HG02938 (cell line): ENCODE data around the gene PADI6.
"Not testable (repeated sequence)": the region's sequence is repeated elsewhere in the genome, so short reads cannot be mapped to it uniquely, and the experiment has no call there.

ENCODE experiments used
- ATAC-seq: cut with Tn5 transposase; IDR thresholded peaks from one replicate; pipeline ENCODE4 v1.9.1; 2021; ENCODE audit warnings: mild to moderate bottlenecking, moderate library complexity; ENCODE audit not compliant: unreplicated experiment

Gene PADI6

DNA sequence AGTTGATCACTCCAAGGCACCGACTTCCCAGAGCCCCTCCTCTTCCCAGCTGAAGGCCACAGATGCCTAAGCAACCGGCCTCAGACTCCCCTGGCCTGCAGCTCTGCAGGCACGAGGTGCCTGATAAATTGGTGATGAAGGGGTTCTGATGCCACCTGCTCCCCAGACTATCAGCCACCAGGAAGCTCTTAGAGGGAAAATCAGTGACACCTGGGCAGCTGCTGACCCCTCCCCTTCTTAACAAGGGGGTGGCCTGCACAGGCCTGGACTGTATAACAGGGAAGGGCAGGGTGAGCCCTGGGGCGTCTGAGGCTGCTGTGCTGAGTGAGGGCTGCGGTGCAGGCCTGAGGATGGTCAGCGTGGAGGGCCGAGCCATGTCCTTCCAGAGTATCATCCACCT is at the start of gene PADI6:
PADI6 (plus strand) TSS at position 301 of the 400 bp plus-strand sequence; CDS start at position 351, 50 bp downstream.
- no peak for ATAC-seq

DNA sequence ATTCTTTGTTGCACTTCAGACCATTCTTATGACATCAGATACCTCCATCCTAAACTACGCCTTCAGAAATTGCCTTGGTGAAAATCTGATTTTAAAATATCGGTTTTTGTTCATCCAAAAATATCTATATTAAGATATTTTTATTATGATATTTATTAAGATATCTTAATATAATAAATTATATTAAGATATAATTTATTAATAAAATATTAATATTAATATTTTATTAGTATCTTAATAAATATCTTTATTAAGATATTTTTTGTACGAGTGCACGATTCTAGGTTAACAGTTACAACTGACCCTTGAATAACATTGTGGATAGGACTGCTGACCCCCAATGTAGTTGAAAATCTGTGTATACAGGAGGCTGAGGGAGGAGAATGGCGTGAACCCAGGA is 43.1 kb upstream of the PADI6 start:
- no peak for ATAC-seq

DNA sequence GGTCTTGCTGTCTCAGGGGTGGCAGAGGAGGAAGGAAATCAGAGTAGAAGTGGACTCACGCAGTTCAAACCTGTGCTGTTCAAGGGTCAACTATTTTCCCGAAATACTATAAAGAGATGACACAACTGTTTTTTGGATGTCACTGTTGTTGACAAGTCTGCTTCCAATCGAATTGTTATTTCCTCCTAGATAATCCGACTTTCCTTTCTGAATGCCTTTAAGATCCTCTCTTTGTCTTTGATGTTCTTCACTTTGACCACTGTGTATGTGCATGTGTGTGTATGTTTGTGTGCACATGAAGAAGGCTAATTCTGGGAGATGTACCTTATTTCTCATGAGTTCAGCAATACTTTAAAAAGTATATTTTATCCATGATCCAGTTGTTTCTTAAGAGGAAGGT is 42.4 kb upstream of the PADI6 start:
- no peak for ATAC-seq

DNA sequence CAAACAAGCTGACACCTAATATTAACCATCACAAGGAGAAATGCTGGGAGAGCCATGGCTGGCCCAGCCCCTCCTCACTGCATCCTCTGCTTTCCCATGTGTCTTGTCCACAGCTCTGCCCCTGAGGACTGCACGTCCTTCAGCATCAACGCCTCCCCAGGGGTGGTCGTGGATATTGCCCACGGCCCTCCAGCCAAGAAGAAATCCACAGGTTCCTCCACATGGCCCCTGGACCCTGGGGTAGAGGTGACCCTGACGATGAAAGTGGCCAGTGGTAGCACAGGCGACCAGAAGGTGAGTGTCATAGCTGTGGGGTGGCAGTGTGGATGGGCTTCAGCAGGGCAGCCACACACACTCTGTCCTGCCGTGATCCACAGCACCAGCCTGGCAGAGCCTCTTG is 41.1 kb upstream of the PADI6 start:
- no peak for ATAC-seq

DNA sequence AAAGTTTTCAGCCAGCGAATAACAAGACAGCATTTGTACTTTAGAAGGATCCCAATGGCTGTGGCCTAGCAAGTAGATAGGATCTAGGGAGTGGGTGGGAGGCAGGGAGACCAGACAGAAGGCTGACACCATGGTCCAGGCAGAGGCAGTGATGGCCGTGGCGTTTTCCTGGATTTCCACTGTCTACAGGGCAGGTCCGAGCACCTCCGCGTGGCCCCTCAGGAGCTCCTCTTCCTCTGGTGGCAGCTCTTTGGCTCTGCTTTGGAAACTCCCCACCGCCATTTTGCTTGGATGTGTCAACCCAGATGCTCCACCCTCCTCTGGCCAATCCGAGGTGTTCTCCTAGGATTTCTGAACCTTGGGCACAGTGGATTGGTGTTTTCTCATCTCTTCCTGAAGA is 38.9 kb upstream of the PADI6 start:
- no peak for ATAC-seq

DNA sequence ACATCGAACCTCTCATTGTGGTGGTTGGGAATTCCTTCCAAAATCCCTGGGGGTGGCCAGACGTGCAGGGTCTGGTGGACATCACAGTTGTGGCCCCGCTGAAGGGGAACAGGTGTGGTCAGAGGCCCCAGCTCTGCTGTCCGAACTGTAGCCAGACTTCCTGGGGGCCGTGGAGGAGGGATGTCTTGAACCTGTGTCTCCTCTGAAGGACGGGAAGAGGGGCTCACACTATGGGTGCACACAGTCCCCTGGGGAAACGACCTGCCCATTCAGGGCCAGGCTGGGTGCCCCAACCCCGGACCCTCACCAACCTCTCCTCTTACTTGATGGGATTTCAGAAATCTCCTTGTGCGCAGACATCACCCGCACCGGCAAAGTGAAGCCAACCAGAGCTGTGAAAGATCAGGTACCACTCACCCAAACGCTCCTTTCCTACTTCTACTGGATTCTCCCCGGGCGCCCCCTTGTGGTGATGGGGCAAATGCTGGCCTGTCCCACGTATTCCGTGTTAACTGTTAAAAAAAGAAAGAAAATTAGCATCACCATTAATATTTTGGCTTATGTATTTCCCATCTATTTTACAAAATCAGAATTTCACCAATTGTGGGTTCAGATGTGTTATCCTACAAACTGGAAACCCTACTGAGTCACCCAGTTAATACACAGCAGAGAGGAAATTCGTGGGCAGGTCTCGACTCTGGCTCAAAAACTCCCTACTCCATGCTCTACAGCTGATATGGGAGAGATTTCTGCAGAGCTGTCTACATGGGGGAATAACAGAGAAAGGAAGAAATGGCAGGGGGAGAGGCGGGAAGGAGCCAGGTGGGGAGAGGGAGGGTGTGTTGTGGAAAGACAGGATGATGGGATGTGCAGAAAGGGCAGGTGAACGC is 35.9 kb upstream of the PADI6 start:
- ATAC-seq, result no peak

DNA sequence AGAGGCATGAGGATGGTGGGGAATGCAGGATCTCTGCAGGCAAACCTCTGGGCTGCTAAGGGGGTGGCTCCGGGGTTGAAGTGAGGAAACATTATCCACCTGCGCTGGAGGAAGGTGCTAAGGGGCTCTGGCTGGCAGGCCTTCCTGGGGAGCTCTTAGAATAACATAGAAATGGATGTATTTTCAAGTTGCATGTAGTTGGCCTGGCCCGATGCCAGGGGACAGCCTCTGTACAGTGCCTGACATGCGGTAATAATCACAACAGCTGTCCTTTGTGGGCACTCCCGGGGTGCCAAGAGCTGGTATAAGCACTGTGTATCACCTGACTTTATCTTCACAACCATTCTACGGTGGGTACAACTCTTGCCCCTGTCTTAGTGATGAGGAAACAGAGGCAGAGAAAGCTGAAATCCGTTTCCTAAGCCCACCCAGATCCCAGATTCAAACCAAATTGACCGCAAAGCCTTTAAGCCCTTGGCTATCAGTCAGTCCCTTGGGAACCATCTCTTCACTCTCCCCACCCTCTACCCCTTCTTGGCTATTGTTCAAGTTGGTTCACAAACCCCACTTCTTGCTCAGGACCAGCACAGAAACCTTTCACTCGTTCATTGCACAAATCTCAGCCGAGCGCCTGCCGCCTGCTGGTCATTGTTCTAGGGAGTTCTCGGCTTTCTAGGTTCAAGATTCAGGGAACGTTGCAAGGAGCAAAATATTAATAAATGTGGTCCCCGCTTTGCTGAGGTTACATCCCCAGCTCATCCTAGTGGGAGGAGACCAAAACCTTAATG is 33.1 kb upstream of the PADI6 start:
- no peak for ATAC-seq

DNA sequence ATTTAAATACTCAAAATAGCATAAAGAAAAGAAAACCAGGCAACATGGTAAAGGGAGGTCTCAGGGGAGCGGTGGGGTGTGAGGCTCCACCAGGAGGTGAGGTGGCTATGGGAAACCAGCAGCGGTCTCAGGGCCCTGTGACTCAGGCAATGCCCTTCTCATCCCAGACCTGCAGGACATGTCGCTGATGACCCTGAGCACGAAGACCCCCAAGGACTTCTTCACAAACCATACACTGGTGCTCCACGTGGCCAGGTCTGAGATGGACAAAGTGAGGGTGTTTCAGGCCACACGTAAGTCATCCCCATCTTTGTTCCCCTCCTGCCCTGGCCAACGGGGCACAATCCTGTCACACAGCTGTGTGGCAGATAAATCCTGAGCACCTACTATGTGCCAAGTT is 32.5 kb upstream of the PADI6 start:
- no peak for ATAC-seq

DNA sequence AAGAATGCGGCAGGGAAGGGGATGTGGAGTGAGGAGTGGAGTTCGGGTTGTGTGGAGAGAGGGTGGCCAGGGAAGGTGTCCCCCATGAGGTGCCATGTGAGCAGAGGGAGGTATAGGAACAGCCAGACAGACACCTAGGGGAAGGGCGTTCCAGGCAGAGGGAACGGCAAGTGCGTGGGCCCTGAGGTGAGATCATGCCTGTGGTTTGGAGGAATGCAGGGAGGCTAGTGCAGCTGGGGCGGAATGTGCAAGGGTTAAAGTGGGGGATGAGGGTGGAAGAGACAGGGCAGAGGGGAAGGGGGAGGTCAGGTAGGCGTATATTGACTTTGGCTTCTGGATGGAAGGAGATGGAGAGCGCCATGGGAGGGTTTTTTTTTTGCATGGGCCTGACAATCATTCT is 31.6 kb upstream of the PADI6 start:
- ATAC-seq, result no peak

DNA sequence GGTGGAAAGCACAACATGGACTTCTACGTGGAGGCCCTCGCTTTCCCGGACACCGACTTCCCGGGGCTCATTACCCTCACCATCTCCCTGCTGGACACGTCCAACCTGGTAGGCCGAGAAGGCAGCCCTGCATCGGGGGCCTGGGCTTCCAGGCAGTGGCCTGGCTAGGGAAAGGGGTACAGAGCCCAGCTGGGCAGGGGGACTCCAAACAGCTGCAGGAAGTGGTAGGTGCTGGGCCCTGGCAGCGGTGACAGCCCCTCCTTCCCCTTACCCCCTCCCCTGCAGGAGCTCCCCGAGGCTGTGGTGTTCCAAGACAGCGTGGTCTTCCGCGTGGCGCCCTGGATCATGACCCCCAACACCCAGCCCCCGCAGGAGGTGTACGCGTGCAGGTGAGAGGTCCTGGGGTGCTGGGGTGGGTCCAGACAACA is 30.0 kb upstream of the PADI6 start:
- ATAC-seq, result no peak

DNA sequence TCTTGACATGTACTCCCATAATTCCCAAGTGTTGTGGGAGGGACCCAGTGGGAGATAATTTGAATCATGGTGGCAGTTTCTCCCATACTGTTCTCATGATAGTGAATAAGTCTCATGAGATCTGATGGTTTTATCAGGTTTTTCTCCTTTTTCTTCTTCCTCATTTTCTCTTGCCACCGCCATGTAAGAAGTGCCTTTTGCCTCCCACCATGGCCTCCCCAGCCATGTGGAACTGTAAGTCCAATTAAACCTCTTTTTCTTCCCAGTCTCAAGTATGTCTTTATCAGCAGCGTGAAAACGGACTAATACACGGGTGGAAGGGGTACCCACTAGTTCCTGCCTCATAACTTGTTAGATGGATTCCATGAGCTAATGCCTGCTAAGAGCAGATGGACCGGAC is 26.5 kb upstream of the PADI6 start:
- not testable (repeated sequence) for ATAC-seq

DNA sequence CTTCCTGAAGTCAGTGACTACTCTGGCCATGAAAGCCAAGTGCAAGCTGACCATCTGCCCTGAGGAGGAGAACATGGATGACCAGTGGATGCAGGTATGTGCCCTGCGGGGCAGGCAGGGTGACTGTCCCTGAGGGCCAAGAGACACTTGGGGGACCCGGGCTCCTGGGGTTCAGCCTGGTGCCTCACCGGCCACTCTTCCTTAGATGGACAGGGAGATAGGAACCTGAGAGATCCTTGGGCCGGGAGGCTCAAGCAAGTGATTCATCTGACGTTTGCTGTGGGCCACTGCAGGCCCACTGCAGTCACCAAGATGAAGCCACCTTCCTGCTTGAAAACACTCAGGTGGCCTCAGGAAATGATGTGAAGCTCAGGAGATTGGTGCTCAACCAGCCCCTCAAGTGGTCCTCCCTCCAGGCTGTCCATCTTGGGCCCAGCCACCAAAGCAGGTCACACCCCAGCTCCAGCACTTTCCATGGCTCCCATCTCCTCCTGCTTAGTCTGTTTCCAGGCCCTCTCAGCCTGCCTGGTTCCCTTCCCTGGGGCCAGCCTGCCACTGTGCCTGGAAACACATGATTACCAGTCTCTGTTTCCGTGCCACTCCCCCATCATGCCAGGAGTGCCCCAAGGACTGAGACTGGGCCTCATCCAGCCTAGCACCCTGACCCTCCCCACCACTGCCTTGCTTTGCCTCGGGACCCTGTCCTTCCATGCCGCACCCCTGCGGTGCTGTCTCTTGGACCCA is 25.8 kb upstream of the PADI6 start:
- ATAC-seq, result no peak

DNA sequence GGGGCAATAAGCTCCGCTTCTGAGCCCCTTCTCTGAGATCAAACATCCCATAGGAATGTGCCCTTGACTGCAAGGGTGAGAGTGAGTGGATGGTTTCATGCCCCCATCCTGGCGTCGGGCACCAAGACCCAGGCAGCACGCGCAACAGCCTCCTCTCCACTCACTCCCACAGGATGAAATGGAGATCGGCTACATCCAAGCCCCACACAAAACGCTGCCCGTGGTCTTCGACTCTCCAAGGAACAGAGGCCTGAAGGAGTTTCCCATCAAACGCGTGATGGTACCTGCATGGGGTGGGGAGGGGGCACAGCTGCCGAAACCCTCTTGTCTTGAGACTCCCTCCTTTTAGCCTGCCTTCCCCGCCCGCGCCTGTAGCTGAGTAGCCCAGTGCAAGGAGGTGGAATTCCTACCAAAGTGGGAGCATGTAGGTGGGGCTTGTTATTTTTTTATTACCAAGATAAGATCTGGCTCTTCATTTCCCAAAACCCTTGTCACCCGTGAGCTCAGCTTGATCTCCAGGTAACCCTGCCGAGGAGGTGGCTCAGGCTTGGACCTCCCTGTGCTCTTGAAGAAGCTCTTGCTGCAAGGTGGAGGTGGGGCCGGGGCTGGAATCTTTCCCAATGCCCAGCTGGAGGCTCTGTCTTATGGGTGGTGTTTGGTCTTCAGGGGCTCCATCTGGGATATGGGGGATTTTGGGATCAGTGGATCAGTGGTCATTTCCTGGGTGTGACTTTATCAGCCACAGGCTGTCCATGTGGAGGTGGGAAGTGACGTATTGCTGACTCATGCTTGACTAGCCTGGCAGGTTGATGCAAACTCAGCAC is 24.0 kb upstream of the PADI6 start:
- ATAC-seq, result no peak

DNA sequence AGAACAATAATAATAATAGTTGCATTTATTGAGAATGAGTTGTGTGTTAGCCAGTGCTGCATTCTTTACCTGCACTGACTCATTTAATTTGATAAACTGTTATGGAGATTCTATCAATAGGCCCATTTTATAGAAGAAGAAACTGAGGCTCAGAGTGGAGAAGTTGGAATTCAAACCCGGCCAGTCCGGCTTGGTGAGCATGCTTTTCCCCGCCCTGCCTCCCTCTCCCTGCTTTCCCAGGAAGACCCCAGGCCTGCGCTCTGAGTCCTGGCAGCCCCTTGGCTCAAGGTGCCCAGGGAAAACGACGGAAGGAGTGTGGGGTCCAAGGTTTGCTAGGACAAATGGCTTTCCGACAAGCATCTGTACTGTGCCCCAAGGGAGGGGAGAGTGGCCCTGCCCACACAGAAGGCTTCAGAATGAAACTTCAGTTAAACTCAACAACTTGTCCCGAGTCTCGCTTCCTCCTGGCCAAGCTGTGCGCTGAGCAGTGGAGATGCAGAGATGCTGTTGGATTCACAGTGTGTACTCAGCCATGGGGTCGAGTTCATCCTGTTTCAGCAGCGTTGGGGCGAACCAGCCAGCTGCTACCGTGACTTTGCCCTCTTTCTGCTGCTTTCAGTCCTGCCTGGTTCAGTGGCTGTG is 23.3 kb upstream of the PADI6 start:
- no peak for ATAC-seq

DNA sequence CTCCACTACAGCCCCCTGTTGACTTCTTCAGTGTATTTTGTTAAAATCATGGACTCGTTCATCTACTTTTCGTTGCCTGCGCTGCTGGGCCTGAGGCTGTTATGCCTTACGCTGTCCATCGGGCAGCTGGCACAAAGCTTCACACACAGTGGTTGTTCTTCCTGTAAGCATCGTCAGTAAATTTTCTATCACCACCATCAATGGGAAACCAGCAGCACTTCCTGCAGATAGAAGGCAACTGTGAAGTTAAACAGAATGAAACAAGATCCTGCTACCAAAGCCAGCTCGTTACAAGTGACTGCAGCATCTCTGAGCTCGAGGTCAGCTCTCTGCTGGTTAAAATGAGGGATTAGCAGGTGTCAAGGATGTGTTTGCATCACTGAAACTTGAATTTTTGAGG is 21.9 kb upstream of the PADI6 start:
- no peak for ATAC-seq

DNA sequence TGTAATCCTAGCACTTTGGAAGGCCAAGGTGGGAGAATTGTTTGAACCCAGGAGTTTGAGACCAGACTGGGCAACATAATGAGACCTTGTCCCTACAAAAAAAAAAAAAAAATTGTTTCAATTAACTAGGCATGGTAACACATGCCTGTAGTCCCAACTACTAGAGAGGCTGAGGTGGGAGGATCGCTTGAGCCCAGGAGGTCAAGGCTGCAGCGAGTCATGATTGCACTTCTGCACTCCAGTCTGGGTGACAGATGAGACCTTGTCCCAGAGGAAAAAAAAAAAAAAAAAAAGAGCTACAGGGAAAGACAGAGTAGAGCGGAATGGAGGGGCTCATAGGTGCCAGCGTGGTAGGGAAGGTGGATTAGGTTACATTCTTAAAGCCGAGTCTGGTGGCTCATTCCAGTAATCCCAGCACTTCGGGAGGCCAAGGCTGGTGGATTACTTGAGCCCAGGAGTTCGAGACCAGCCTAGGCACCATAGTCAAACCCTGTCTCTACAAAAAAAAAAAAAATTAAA is 21.0 kb upstream of the PADI6 start:
- no peak for ATAC-seq

DNA sequence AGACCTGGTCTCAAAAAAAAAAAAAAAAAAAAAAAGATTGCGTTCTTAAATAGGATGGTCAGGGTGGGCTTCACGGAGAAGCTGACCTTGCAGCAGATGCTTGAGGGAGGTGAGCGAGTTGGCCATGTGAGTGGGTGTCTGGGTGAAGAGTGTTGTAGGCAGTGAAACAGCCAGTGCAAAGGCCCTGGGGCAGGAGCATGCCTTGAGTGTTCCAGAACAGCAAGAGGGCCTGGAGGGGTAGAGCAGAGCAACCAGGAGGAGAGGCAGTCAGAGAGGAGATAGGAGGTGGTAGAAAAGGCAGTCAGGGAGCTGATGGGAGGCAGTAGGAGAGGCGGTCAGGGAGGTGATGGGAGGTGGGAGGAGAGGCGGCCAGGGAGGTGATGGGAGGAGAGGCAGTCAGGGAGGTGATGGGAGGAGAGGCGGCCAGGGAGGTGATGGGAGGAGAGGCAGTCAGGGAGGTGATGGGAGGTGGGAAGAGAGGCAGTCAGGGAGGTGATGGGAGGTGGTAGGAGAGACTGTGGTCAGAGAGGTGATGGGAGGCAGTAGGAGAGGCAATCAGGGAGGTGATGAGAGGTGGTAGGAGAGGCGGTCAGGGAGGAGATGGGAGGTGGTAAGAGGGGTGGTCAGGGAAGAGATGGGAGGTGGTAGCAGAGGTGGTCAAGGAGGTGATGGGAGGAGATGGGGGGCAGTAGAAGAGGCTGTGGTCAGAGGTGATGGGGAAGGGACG is 20.2 kb upstream of the PADI6 start:
- no peak for ATAC-seq

DNA sequence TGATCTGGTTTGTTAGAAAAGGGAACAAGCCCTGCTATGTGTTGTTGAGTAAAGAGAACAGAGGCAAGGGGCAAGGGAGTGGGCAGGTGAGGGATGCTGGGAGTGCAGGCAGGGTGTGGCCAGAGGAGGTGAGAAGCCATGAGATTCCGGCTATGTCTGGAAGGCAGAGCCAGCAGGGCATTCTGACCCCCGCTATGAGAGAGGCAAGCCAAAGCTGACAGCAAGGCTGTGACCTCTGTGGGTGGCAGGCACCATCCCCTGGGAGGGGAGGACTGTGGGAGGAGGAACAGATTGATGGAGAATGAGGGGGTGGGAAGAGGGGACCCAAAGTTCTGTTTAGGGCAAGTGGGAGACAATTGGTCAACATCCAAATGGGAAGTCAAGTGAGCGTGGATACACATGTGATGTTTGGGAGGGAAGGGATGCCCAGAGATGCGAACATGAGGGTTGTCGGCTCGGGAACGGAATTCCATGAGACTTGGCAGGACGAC is 19.5 kb upstream of the PADI6 start:
- ATAC-seq, result no peak

DNA sequence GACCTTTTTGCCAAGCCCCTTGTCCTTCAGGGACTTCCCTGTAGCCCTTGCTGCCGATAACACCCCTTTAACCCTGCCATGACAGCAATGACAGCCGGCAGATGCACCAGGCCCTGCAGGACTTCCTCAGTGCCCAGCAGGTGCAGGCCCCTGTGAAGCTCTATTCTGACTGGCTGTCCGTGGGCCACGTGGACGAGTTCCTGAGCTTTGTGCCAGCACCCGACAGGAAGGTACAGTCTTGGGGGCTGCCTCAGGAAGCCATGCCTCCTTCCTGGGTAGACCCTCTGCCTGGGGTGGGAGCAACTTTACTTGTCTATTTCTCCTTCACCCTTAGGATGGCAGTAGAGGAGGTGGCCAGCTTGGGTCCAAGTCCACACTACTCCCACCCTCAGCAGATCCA is 16.1 kb upstream of the PADI6 start:
- ATAC-seq, result no peak
